ENCODE measurements around the gene CCSER1.

- TF ChIP-seq CTCF (IDR thresholded peaks at IDR 0.05; ENCODE audit: borderline replicate concordance, extremely low read depth, low read length, poor library complexity, severe bottlenecking): no peak
- no peak for TF ChIP-seq EZH2 (IDR thresholded peaks at IDR 0.05; ENCODE audit: borderline replicate concordance, low read depth, low read length, severe bottlenecking)
Measured at GRCh38 chr4:90718931-90719330, 591.7 kb downstream of the CCSER1 start.
